GM19351 (cell line): ENCODE results near the gene ZBTB47.

Experiments
- ATAC-seq: cut with Tn5 transposase; IDR thresholded peaks from one replicate; pipeline ENCODE4 v1.9.1; 2021; ENCODE audit warnings: mild to moderate bottlenecking, moderate library complexity; ENCODE audit not compliant: unreplicated experiment

ZBTB47 gene

DNA sequence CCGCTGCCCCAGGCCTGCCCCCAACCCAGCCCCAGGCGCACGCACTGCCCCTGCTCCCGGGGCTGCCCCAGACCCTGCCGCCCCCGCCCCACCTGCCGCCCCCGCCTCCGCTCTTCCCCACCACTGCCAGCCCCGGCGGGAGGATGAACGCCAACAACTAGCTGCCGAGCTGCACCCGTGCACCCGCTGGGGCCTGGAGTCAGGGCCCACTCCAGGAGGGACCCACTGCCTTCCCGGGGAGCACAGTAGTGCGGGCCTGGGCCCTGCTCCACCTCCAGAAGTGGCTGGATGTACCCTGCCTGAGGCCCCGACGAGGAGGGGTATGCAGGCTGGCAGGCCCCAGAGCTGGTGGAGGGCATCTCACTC is 10.9 kb downstream of the ZBTB47 start:
- no peak for ATAC-seq

DNA sequence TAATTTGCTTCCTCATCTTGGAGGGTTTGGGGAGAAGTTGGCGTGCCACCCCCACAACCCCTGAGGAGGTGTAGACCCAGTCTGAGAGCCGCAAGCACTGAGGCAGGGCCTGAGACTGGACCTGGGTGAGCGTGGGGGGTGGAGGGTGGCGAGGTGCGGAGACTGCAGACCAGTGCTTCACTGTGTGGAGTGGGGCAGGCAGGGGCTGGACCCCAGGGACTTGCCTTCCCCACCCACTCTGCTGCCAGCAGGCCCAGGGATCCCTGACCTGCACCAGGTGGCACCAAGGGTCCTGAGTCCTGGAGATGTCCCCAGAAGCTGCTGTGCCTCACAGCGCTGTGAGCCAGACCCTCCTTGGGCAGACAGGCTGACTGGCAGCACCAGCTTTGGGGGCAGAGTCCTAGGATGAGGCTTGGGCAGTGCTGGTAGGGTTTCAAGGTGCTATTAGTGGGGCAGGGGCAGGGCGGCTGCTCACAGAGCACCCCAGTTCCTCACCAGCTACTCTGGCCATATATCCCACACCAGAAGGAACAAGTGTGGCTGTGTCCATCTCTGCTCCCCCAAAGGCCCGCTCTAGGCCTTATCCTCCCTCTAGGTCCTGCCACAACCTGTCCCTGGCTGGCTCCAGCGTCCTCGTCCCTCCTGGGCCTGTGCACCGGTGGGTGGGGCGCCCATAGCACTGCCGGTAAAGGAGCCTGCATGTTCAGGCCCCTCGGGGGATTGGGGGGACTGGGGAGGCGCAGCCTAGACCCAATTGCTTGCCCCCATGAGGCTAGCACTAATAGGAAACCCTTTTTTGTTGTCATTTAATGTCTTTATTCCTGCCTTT is 11.8 kb downstream of the ZBTB47 start:
- no peak for ATAC-seq

DNA sequence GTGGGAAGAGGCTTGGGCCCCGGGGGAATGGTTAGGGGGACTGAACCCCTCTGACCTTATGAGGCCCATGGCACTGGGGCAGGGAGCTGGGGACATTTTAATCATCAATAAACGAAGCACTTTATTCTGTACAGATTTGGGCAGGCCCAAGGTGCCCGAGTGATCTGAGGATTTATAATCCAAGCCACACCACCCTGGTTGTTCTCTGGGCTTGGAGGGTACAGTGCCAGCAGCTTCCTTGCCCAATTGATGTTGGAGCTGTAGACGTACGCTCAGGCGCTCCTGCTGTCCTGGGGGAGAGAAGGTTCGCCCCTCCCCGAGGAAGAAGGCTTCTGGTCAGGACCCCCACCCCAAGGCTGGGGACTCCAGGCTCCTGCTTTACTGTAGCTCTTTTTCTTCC is 12.5 kb downstream of the ZBTB47 start:
- no peak for ATAC-seq

DNA sequence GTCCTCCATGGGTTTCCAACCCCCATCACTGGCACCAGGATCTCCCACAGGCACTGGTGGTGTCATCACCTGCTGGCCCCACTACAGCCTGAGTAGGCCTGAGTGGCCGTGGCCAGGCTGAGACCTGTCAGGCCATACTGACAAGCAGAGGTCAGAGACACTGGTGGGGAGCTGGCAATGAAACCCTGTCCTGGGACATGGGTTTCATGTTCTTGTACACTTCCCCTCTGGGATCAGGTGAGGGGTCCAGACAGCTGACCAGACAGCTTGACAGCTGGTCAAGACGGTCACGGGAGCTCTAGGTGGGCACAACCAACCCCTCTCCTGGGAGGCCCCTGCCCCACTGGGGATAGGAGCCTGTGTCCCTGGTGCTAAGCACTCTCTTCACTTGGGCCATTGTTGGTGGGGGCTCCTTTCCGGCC is 13.1 kb downstream of the ZBTB47 start:
- ATAC-seq, result no peak

DNA sequence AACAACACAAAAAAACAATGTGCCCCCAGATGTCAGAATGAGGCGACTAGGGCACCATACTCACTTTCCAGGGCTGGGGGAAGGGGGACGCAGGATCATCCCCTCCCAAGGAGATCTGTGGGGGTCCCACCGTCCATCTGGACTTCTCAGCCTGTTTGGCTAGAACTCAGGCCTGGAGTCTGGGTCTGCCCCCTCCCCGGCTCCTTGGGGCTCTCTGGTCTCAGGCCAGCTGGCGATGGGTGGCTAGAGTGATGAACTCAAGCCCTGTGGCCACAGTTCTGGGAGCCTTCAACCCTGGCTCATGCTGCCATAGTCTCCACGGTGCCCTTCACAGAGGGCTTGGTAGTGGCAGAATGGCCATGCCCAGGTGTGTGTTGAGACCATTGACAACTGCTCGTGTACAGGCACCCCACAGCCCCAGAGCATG is 13.6 kb downstream of the ZBTB47 start:
- ATAC-seq, result no peak

DNA sequence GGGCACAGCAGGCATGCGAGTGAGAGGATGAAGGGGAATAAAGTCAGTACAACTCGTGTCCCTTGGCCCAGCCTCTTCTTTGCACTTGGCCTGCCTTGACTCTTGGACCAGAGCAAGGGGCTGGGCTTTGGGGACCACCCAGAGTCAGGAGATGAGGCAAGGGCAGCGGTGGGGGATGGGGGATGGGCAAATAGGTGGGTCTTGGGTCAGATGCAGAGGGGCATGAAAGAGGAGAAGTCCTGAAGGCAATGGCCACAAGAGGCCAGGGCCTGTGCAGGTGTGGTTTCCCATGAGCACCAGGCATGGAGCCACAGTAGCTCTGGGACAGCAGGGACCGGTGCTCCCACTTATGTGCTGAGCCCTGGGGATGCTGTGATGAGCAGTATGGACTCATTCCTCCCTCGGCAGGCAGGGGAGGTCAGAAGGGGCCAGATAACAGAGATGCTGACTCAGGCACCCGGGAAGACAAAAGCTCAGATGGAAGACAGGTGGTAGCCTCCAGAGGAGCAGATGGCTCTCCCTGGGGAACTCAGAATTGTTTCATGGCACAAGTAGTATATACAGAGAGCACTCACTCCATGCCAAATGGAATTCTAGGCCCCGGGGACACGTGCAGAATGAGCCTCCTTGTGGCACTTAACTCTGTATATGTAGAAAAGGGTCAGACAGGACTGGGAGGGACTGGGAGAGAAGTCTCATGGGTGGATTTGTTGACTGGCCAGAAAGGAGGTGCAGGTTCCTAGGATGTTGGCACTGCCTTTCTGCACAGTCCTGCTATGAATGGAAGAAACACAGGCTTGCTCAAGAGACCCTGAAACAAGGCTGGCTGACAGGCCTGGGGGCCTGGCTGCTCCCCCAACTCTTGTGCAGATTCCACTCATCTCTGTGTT is 14.3 kb downstream of the ZBTB47 start:
- no peak for ATAC-seq

DNA sequence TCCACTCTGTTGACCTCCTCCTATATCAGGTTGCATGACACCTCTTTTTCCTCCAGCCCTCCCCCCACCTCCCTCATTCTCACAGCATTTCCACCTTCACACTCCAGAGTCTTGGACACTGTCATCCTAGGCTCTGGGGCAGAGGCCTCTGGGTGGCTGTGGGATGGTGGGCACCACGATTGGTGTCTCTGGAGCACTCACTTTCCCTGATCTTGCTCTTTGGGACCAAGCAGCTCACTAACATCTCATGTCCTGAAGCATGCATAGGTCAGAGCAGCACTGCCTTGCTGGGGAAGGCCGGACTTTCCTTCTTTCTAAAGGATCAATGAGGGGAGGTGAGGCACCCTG is 14.9 kb downstream of the ZBTB47 start:
- no peak for ATAC-seq

DNA sequence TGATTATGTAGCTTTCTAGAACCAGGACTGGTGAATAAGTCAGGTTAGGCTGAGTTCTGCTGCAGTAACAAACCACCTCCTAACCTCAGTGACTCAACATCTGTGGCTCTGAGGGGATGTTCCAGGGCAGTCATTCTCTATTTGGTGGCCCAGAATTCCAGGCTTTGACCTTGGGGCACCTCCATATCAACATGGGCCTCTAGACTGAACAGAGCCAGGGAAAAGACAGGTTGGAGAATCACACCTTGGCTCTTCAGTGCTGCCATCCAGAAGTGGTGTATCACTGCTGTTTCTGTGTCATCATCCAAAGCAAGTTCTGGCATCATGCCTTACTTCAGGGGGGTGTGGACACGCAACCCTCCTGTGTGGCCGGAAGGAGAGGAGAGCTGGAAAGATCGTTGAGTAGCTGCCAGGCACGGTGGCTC is 15.3 kb downstream of the ZBTB47 start:
- no peak for ATAC-seq

DNA sequence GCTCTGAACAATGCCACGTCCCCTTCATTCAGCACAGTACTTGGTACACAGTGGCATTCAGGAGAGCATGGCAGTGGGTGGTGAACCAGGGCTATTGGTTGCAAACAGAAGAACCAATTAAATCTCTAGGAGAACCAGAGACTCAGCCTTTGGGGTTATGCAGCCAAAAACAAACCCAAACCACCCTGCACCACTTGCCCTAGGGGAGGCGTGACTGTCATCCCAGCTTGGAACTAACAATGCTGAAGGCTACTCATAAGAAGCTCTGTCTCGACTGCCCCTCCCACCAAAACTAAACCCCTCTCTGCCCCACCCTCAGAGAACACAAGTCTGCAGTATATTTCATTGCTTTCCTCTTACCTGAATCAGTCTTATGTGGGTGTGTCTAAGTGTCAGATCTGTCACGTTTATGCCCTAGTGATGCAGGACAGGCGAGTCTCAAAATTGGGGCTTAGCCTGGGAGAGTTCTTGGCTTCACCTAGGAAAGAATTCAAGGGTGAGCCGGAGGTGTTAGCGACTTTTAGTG is 16.6 kb downstream of the ZBTB47 start:
- no peak for ATAC-seq

DNA sequence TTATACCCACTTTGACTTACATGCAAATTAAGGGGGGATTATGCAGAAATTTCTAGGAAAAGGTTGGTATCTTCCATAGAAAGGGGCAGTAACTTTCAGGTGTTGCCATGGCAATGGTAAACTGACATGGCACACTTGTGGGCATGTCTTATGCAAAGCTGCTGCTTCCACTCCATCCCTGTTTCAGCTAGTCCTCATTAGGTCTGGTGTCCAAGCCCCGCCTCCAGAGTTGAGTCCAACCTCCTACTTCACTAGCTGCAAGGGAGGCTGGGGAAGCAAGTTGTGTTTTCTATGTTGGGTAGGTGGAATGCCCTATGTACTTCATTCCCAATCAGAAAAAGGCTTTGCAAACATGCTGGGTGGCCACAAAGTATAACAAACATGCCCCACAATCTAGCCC is 17.2 kb downstream of the ZBTB47 start:
- ATAC-seq, result no peak

DNA sequence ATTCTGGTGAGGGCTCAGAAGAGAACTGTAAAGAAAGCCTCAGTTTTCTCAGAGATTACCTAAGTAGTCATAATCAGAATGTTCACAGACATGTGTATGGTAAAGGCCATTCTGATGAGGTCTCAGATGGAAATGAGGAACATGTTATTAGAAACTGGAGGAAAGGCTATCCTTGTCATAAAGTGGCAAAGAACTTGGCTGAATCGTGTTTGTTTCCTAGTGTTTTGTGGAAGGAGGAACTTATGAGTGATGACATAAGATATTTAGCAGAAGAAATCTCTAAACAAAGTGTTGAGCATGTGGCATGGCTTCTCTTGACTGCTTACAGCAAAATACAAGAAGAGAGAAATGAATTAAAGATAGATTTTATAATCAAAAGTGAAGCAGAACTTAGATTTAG is 19.0 kb downstream of the ZBTB47 start:
- ATAC-seq, result no peak

DNA sequence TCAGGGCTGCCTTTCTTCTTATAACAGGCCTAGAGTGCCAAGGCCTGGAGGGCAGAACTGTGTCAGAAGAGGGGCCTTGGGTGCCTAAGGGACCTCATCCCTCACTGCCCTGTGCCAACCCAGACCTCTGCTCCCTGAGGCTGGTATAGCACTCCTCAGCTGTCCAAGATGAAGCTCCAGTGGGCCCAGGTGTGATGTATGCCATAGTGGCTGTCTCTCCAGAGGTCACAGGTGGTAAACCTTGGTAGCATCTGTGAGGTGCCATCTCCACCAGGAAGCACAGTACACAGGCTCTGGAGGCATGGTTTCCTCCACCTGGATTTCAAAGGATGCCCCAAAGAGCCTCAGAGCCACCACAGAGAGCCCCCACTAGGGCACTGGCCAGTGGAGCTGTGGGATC is 19.6 kb downstream of the ZBTB47 start:
- no peak for ATAC-seq

DNA sequence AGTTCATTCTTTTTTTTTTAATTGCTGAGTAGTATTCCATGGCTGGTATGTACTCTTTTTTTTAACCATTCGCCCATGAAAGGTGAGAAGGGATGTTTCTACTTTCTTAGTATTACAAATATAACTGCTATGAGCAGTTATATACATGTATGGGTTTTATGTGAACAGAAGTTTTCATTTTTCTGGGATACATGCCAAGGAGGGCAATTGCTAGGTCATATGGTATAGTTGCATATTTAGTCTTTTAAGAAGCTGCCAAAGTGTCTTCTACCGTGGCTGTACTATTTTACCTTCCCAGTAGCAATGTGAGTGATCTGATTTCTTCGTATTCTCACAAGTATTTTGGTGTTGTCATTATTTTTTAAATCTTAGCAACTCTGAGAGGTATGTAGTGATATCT is 20.6 kb downstream of the ZBTB47 start:
- no peak for ATAC-seq

DNA sequence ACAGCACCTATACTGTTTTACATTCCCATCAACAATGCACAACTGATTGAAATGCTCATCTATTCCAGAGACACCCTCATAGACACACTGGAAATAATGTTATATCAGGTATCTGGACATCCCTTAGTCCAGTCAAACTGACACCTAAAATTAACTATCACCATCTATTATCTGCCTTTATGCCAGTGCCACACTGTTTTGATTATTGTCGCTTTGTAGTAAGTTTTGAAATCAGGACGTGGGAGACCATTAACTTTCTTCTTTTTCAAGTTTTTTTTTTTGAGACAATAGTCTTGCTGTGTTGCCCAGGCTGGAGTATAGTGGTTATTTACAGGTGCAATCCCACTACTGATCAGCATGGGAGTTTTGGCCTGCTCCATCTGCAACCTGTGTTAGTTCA is 22.4 kb downstream of the ZBTB47 start:
- no peak for ATAC-seq

DNA sequence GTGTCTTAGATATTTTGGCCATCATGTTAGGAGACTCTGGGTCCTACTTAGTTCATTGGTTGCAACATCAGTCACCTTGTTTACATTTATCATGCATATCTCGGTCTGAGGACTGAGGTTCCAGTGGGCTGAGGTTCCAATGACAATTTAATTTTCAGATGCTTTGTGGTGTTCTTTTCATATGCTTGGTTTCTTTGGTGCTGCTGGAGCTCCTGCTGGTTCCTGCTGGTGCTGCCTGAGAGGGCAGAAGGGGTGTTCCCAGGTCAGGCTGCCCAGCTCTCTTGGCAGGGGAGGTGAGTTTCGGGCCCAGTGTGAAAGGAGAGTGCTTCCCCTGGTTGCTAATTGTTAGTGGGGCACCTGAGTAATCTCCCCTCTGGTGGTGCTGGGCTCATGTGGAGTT is 24.9 kb downstream of the ZBTB47 start:
- ATAC-seq, result no peak

DNA sequence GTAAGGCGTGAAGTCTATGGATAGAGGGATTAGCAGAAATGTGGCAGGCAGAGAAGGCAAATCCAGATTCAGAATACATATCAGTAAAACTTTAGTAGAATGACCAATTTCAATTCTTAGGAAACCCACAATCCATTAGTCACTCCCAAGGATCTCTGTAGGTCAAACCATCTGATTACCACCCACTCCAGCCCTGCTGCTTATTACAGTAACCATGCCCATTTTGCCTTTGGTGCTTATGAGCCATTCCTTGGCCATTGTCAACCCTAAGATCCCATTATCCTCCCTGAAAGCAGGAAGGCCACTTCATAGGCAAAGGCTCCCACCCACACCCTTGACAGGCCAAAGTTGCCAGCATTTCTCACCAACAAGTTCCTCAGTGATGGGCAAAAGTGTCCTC is 26.8 kb downstream of the ZBTB47 start:
- ATAC-seq, result no peak

DNA sequence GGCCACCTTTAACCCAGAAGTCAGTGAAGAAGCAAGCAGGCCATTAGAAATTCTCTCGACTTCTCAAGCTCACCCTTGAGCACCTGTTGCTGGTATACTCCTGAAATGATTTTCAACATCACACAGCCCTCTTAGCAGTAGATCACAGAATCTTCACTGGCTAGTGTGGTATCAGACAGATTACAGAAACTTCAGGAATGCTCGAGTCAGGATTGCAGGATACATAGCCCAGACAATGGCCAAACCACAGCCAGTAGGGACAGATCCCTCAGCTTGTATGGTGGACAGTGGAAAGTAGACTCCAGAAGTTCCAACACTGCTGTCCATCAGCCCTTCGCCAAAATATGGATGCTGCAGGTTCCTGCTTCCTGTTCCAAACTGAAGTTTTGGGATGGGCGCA is 27.3 kb downstream of the ZBTB47 start:
- no peak for ATAC-seq

DNA sequence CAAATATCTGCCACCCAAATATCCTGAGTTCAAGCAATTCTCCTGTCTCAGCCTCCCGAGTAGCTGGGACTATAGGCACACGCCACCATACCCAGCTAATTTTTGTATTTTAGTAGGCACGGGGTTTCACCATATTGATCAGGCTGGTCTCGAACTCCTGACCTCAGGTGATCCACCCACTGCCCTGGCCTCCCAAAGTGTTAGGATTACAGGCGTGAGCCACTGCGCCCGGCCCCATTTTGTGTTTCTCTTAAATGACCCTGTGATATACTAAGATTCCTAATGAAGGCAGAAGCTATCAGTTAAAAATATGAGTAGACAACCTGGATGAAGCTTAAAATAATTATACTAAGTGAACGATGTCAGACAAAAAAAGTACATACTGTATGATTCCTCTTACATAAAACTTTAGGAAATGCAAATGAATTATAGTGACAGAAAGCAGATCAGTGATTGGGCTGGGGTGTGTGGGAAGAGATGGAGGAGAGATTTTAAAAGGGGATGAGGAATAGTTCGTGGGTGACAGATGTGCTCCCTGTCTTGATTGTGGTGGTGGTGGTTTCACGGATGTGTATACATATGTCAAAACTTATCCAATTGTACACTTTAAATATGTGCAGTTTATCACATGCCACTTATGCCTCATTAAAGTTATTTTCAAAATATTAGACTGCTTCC is 28.0 kb downstream of the ZBTB47 start:
- ATAC-seq, result no peak

DNA sequence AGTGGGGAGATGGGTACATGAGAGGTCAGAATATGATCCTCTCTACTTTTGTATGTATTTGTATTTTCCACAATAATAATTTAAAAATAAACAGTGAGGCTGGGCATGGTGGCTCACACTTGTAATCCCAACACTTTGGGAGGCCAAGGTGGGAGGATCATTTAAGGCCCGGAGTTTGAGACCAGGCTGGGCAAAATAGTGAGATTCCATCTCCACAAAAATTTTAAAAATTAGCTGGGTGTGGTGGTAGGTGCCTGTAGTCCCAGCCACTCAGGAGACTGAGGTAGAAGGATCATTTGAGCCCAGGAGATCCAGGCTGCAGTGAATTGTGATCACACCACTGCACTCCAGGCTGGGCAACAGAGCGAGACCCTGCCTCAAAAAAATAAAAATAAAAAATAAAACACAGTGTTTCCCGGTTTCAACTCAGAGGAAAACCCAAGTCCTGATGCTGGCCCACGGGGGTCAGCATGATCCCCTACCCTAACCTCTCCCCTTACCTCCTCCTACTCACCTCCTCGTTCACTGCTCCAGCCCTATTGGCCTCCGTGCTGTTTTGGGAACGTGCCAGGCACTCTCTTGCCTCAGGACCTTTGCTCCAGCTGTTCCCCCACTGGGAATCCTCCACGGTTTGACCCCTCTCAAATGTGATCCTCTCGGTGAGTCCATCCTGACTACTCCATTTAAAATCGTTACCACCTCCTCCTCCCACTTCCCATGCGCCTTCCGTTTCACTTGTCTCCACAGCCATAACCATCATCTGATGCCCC is 29.0 kb downstream of the ZBTB47 start:
- no peak for ATAC-seq

DNA sequence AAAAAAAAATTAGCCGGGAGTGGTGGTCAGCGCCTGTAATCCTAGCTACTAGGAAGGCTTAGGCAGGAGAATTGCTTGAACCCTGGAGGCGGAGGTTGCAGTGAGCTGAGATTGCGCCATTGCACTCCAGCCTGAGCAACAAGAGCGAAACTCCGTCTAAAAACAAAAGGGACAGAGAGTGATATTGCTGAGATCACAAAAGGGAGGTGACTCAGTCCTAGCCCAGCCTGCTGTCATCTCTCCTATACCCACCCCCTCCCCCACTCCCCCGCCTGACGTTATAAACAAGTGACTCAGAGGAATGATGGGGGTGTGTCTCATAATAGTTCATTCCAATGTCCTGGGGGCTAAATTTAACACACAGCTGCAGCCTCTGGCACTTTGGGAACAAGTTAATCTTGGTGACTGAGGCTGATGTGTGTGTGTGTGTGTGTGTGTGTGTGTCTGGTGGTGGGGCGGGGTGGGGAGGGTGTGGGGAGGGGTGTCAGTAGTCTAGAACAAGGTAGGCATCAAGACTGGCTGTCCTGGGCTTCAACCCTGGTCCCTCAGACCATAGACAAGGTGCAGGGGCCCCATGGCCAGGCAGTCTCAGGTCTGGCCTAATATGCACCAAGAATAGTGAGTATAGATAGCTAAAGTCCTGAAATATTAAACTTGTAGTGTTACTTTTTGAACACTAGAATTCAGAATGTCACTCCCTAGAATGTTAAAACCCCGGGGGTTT is 30.5 kb downstream of the ZBTB47 start:
- ATAC-seq, result no peak
